Activated naive CD8-positive, alpha-beta T cell treated with anti-CD3 and anti-CD28 coated beads, Interleukin-2, amount 50 U/mL, for 24 hours (primary cell): ENCODE data around the gene LIPI.
"Not testable (repeated sequence)": the region's sequence is repeated elsewhere in the genome, so short reads cannot be mapped to it uniquely, and the experiment has no call there.

Experiments used
- ATAC-seq: fragments of 150-1000 bp; cut with Tn5 transposase; one replicate; pipeline ENCODE4 v1.10.0; 2021
- DNase-seq: peaks from one replicate; pipeline ENCODE4 v3.0.0; 2021
- H3K27ac Mint-ChIP-seq: one replicate; pipeline ENCODE4 v1.8.0; 2021; ENCODE audit warnings: mild to moderate bottlenecking, mixed read lengths
- H3K27me3 Mint-ChIP-seq: one replicate; pipeline ENCODE4 v1.8.0; 2021; ENCODE audit warnings: mixed read lengths
- H3K36me3 Mint-ChIP-seq: one replicate; pipeline ENCODE4 v1.8.0; 2021; ENCODE audit warnings: low read depth, mixed read lengths
- H3K4me1 Mint-ChIP-seq: one replicate; pipeline ENCODE4 v1.8.0; 2021; ENCODE audit warnings: mixed read lengths
- H3K4me3 Mint-ChIP-seq: one replicate; pipeline ENCODE4 v1.8.0; 2021; ENCODE audit warnings: mild to moderate bottlenecking, moderate library complexity, mixed read lengths
- H3K9me3 Mint-ChIP-seq: one replicate; pipeline ENCODE4 v1.8.0; 2021; ENCODE audit warnings: mixed read lengths

The LIPI gene

GRCh38 chr21:14096172-14096571 lies 114.6 kb downstream of the LIPI start:
- Mint-ChIP-seq H3K4me1 (no peaks in the 10 kb centered on the region), H3K9me3 (peaks cover 10% of the 10 kb centered on the region), H3K27ac (no peak overlapping the region), H3K27me3 (no peaks in the 10 kb centered on the region), H3K4me3 (no peak overlapping the region), H3K36me3 (peaks cover 10% of the 10 kb centered on the region)
- DNase-seq (no peak), ATAC-seq (no peak)

- ATAC-seq: no peak
- H3K4me1 Mint-ChIP-seq: no peaks in the 10 kb centered on the region
- H3K4me3 Mint-ChIP-seq: no peak overlapping the region
- no peaks in the 10 kb centered on the region for H3K27me3 Mint-ChIP-seq
- peaks cover 10% of the 10 kb centered on the region for H3K9me3 Mint-ChIP-seq
- H3K27ac Mint-ChIP-seq: no peak overlapping the region
- no peak for DNase-seq
- peaks cover 14% of the 10 kb centered on the region for H3K36me3 Mint-ChIP-seq
These were observed 115.7 kb downstream of the LIPI start for GRCh38 chr21:14095056-14095455.

GRCh38 chr21:14092834-14093560 lies 117.8 kb downstream of the LIPI start:
- DNase-seq (no peak), ATAC-seq (no peak)
- no peaks in the 10 kb centered on the region for H3K4me1 Mint-ChIP-seq
- peaks cover 11% of the 10 kb centered on the region for H3K36me3 Mint-ChIP-seq
- no peaks in the 10 kb centered on the region for H3K27me3 Mint-ChIP-seq
- no peak overlapping the region for H3K4me3 Mint-ChIP-seq
- peaks cover 8% of the 10 kb centered on the region for H3K9me3 Mint-ChIP-seq
- no peak overlapping the region for H3K27ac Mint-ChIP-seq

- not testable (repeated sequence) for DNase-seq, H3K36me3 Mint-ChIP-seq, H3K4me3 Mint-ChIP-seq, ATAC-seq, H3K9me3 Mint-ChIP-seq, H3K27ac Mint-ChIP-seq, H3K27me3 Mint-ChIP-seq, H3K4me1 Mint-ChIP-seq
These were observed 120.6 kb downstream of the LIPI start for GRCh38 chr21:14090184-14090583.

- Mint-ChIP-seq H3K4me3 (no peak overlapping the region), H3K27ac (no peak overlapping the region), H3K36me3 (peaks cover 13% of the 10 kb centered on the region), H3K27me3 (no peaks in the 10 kb centered on the region), H3K4me1 (no peaks in the 10 kb centered on the region), H3K9me3 (peaks cover 5% of the 10 kb centered on the region)
- DNase-seq (no peak), ATAC-seq (no peak)
These were observed 122.4 kb downstream of the LIPI start for GRCh38 chr21:14088391-14088790.

- DNase-seq (no peak), ATAC-seq (no peak)
- no peak overlapping the region for H3K4me3 Mint-ChIP-seq
- no peaks in the 10 kb centered on the region for H3K4me1 Mint-ChIP-seq
- H3K9me3 Mint-ChIP-seq: peaks cover 7% of the 10 kb centered on the region
- no peak overlapping the region for H3K27ac Mint-ChIP-seq
- no peaks in the 10 kb centered on the region for H3K27me3 Mint-ChIP-seq
- peaks cover 14% of the 10 kb centered on the region for H3K36me3 Mint-ChIP-seq
These were observed 124.2 kb downstream of the LIPI start for GRCh38 chr21:14086553-14086952.

- ATAC-seq (no peak), DNase-seq (no peak)
- Mint-ChIP-seq H3K4me1 (no peaks in the 10 kb centered on the region), H3K27me3 (no peaks in the 10 kb centered on the region), H3K9me3 (peaks cover 5% of the 10 kb centered on the region), H3K36me3 (peaks cover 7% of the 10 kb centered on the region), H3K27ac (no peak overlapping the region), H3K4me3 (no peak overlapping the region)
These were observed 126.1 kb downstream of the LIPI start for GRCh38 chr21:14084701-14085100.

- peaks cover 7% of the 10 kb centered on the region for H3K36me3 Mint-ChIP-seq
- H3K9me3 Mint-ChIP-seq: peaks cover 5% of the 10 kb centered on the region
- H3K4me3 Mint-ChIP-seq: no peak overlapping the region
- H3K27me3 Mint-ChIP-seq: no peaks in the 10 kb centered on the region
- DNase-seq (no peak), ATAC-seq (no peak)
- H3K27ac Mint-ChIP-seq: no peak overlapping the region
- H3K4me1 Mint-ChIP-seq: no peaks in the 10 kb centered on the region
These were observed 126.7 kb downstream of the LIPI start for GRCh38 chr21:14084068-14084501.

GRCh38 chr21:14080764-14081096 lies 130.0 kb downstream of the LIPI start:
- peaks cover 15% of the 10 kb centered on the region for H3K9me3 Mint-ChIP-seq
- DNase-seq (no peak), ATAC-seq (no peak)
- peaks cover 7% of the 10 kb centered on the region for H3K36me3 Mint-ChIP-seq
- H3K27me3 Mint-ChIP-seq: no peaks in the 10 kb centered on the region
- H3K27ac Mint-ChIP-seq: no peak overlapping the region
- H3K4me3 Mint-ChIP-seq: no peak overlapping the region
- H3K4me1 Mint-ChIP-seq: no peaks in the 10 kb centered on the region

GRCh38 chr21:14080040-14080763 lies 130.6 kb downstream of the LIPI start:
- peaks cover 15% of the 10 kb centered on the region for H3K9me3 Mint-ChIP-seq
- no peak overlapping the region for H3K27ac Mint-ChIP-seq
- no peak for DNase-seq
- no peak overlapping the region for H3K4me3 Mint-ChIP-seq
- peaks cover 6% of the 10 kb centered on the region for H3K36me3 Mint-ChIP-seq
- no peak for ATAC-seq
- H3K27me3 Mint-ChIP-seq: no peaks in the 10 kb centered on the region
- no peaks in the 10 kb centered on the region for H3K4me1 Mint-ChIP-seq

- peaks cover 3% of the 10 kb centered on the region for H3K36me3 Mint-ChIP-seq
- ATAC-seq: no peak
- peaks cover 15% of the 10 kb centered on the region for H3K9me3 Mint-ChIP-seq
- no peaks in the 10 kb centered on the region for H3K27me3 Mint-ChIP-seq
- DNase-seq: no peak
- no peak overlapping the region for H3K27ac Mint-ChIP-seq
- H3K4me3 Mint-ChIP-seq: no peak overlapping the region
- no peaks in the 10 kb centered on the region for H3K4me1 Mint-ChIP-seq
These were observed 131.9 kb downstream of the LIPI start for GRCh38 chr21:14078746-14079375.

- Mint-ChIP-seq H3K36me3 (no peaks in the 10 kb centered on the region), H3K27me3 (no peaks in the 10 kb centered on the region), H3K4me3 (no peak overlapping the region), H3K9me3 (peaks cover 10% of the 10 kb centered on the region), H3K27ac (no peak overlapping the region), H3K4me1 (no peaks in the 10 kb centered on the region)
- ATAC-seq: no peak
- no peak for DNase-seq
These were observed 134.5 kb downstream of the LIPI start for GRCh38 chr21:14076143-14076806.

GRCh38 chr21:14075346-14076142 lies 135.2 kb downstream of the LIPI start:
- Mint-ChIP-seq H3K36me3 (no peaks in the 10 kb centered on the region), H3K9me3 (peaks cover 10% of the 10 kb centered on the region), H3K27ac (no peak overlapping the region), H3K27me3 (no peaks in the 10 kb centered on the region), H3K4me1 (no peaks in the 10 kb centered on the region), H3K4me3 (no peak overlapping the region)
- DNase-seq (no peak), ATAC-seq (no peak)

- Mint-ChIP-seq H3K27me3 (no peaks in the 10 kb centered on the region), H3K27ac (no peak overlapping the region), H3K9me3 (peaks cover 10% of the 10 kb centered on the region), H3K4me1 (no peaks in the 10 kb centered on the region), H3K36me3 (peaks cover 3% of the 10 kb centered on the region), H3K4me3 (no peak overlapping the region)
- DNase-seq: no peak
- ATAC-seq: no peak
These were observed 136.6 kb downstream of the LIPI start for GRCh38 chr21:14074177-14074576.
